H1 (cell line): ENCODE measurements around the gene DGCR8. TPM values are rescaled to one million over a fixed set of nuclear protein-coding genes. Genes with fewer than 3 reads are reported as not detected.

Experiments
- CTCF ChIA-PET: fragments of 300-600 bp; sonication (Branson Sonifier 250); formaldehyde crosslinking; loops from one replicate; lab custom pipeline; 2021; ENCODE audit not compliant: partially characterized antibody; lab: Charles Lee
- POLR2A ChIA-PET: fragments of 300-600 bp; sonication (Branson Sonifier 250); formaldehyde crosslinking; loops from one replicate; lab custom pipeline; 2021; ENCODE audit warnings: inconsistent platforms; ENCODE audit not compliant: partially characterized antibody; lab: Charles Lee
- DNase-seq, 2 experiments: peaks; one replicate each; pipeline versions ENCODE4 v3.0.0 to v3.0.0-alpha.2; 2010 to 2022; ENCODE audit warnings: low spot score in 2 of 2, low read depth in 1 of 2, mixed read lengths in 1 of 2
- FAIRE-seq: peaks from 2 replicates; lab custom pipeline; 2011; peaks lifted over from hg19 to GRCh38; lab: Jason Lieb, UNC
- H2AFZ ChIP-seq: 2 replicates; pipeline ENCODE4 v1.8.1; 2012; ENCODE audit warnings: low read length, inconsistent platforms
- H2AK5ac ChIP-seq: 2 replicates; pipeline ENCODE4 v1.6.1; 2013; ENCODE audit warnings: low read depth, low read length
- H2BK120ac ChIP-seq: replicated peaks from 2 replicates; pipeline ENCODE3; 2013; ENCODE audit warnings: low read depth, low read length, inconsistent platforms
- H2BK12ac ChIP-seq: 2 replicates; pipeline ENCODE4 v1.6.1; 2013; ENCODE audit warnings: low read depth, low read length
- H2BK15ac ChIP-seq: 2 replicates; pipeline ENCODE4 v1.6.1; 2013; ENCODE audit warnings: low read length
- H2BK20ac ChIP-seq: 2 replicates; pipeline ENCODE4 v1.6.1; 2013; ENCODE audit warnings: low read length
- H2BK5ac ChIP-seq: 2 replicates; pipeline ENCODE4 v1.6.1; 2013; ENCODE audit warnings: low read depth, low read length
- H3K14ac ChIP-seq: 2 replicates; pipeline ENCODE4 v1.6.1; 2013; ENCODE audit warnings: inconsistent platforms; ENCODE audit not compliant: insufficient read length
- H3K18ac ChIP-seq: 2 replicates; pipeline ENCODE4 v1.6.1; 2013; ENCODE audit warnings: low read length; ENCODE audit errors: extremely low read depth
- H3K23ac ChIP-seq: 2 replicates; pipeline ENCODE4 v1.6.1; 2013; ENCODE audit warnings: inconsistent platforms; ENCODE audit not compliant: insufficient read length
- H3K23me2 ChIP-seq: 2 replicates; pipeline ENCODE4 v1.6.1; 2013; ENCODE audit warnings: low read depth, low read length
- H3K27ac ChIP-seq: 2 replicates; pipeline ENCODE4 v1.6.1; 2011; ENCODE audit warnings: low read depth, low read length, inconsistent platforms
- H3K27me3 ChIP-seq, 4 experiments: replicated peaks in 1 of 4; 1 replicate in 1 of 4; 2 replicates in 3 of 4; pipeline versions ENCODE4 v1.6.1 to v1.8.1; 2011 to 2013; ENCODE audit warnings: low read length in 3 of 4, mild to moderate bottlenecking in 3 of 4, inconsistent platforms in 2 of 4, mixed read lengths in 2 of 4, moderate library complexity in 1 of 4; ENCODE audit not compliant: control insufficient read depth in 3 of 4, insufficient read depth in 3 of 4; ENCODE audit errors: extremely low read depth in 1 of 4
- H3K36me3 ChIP-seq, 4 experiments: 2 replicates each; pipeline versions ENCODE4 v1.6.1 to v1.8.1; 2011 to 2013; ENCODE audit warnings: mild to moderate bottlenecking in 4 of 4, low read length in 3 of 4, moderate library complexity in 2 of 4, control low read depth in 1 of 4, inconsistent platforms in 1 of 4; ENCODE audit not compliant: insufficient read depth in 4 of 4, control insufficient read depth in 2 of 4
- H3K4ac ChIP-seq: replicated peaks from 2 replicates; pipeline ENCODE3; 2013; ENCODE audit warnings: low read length, low read depth, mixed read lengths, inconsistent platforms; ENCODE audit not compliant: insufficient read length
- H3K4me1 ChIP-seq, 4 experiments: replicated peaks in 1 of 4; 1 replicate in 1 of 4; 2 replicates in 3 of 4; pipeline versions ENCODE4 v1.6.1 to v1.8.1; 2011 to 2013; ENCODE audit warnings: low read length in 3 of 4, inconsistent platforms in 2 of 4, mixed read lengths in 1 of 4; ENCODE audit not compliant: insufficient read depth in 4 of 4, control insufficient read depth in 3 of 4
- H3K4me2 ChIP-seq, 2 experiments: 2 replicates each; pipeline versions ENCODE4 v1.6.1 to v1.8.1; 2011 to 2013; ENCODE audit warnings: low read depth in 2 of 2, low read length in 2 of 2, control low read depth in 1 of 2, inconsistent platforms in 1 of 2, mild to moderate bottlenecking in 1 of 2; ENCODE audit not compliant: insufficient read depth in 1 of 2
- H3K4me3 ChIP-seq, 4 experiments: fragments of 200-600, 300-600 bp in 1 of 4; sonication (generic), shearing (Covaris generic), sonication (Bioruptor Twin) in 1 of 4; 2 replicates each; pipeline versions ENCODE4 v1.5.1 to v1.8.1; 2011 to 2016; ENCODE audit warnings: low read length in 4 of 4, low read depth in 3 of 4, control low read depth in 2 of 4, inconsistent platforms in 2 of 4, mild to moderate bottlenecking in 2 of 4, mixed read lengths in 1 of 4, moderate library complexity in 1 of 4; ENCODE audit not compliant: insufficient read depth in 2 of 4; ENCODE audit errors: extremely low read depth in 1 of 4
- H3K56ac ChIP-seq: replicated peaks from 2 replicates; pipeline ENCODE3; 2013; ENCODE audit warnings: low read depth, mild to moderate bottlenecking, mixed read lengths, low read length, inconsistent platforms; ENCODE audit not compliant: insufficient read length
- H3K79me1 ChIP-seq: 2 replicates; pipeline ENCODE4 v1.6.1; 2013; ENCODE audit warnings: low read depth, low read length, control low read depth
- H3K79me2 ChIP-seq, 2 experiments: 2 replicates each; pipeline versions ENCODE4 v1.6.1 to v1.8.1; 2012 to 2013; ENCODE audit warnings: low read length in 2 of 2, mild to moderate bottlenecking in 2 of 2, inconsistent platforms in 1 of 2; ENCODE audit not compliant: insufficient read depth in 2 of 2, control insufficient read depth in 1 of 2
- H3K9ac ChIP-seq, 4 experiments: replicated peaks in 1 of 4; 1 replicate in 1 of 4; 2 replicates in 3 of 4; pipeline versions ENCODE4 v1.6.1 to v1.8.1; 2011 to 2013; ENCODE audit warnings: low read depth in 3 of 4, low read length in 3 of 4, control low read depth in 2 of 4, mild to moderate bottlenecking in 2 of 4, moderate library complexity in 2 of 4, inconsistent platforms in 1 of 4; ENCODE audit errors: extremely low read depth in 1 of 4
- H3K9me3 ChIP-seq, 2 experiments: 2 replicates each; pipeline versions ENCODE4 v1.6.1 to v1.8.1; 2012 to 2013; ENCODE audit warnings: mild to moderate bottlenecking in 2 of 2, moderate library complexity in 2 of 2, control low read depth in 1 of 2, inconsistent platforms in 1 of 2, low read depth in 1 of 2, low read length in 1 of 2, mixed read lengths in 1 of 2; ENCODE audit not compliant: insufficient read depth in 2 of 2
- H4K20me1 ChIP-seq, 2 experiments: replicated peaks in 1 of 2; 2 replicates each; pipeline versions ENCODE3 to v1.8.1; 2011 to 2013; ENCODE audit warnings: inconsistent platforms in 2 of 2, low read length in 2 of 2, mild to moderate bottlenecking in 1 of 2; ENCODE audit not compliant: insufficient read depth in 2 of 2, control insufficient read depth in 1 of 2
- H4K5ac ChIP-seq: 2 replicates; pipeline ENCODE4 v1.6.1; 2013; ENCODE audit warnings: low read length, low read depth, mixed read lengths, inconsistent platforms; ENCODE audit not compliant: insufficient read length
- H4K8ac ChIP-seq: 2 replicates; pipeline ENCODE4 v1.8.0; 2013; ENCODE audit warnings: mild to moderate bottlenecking, moderate library complexity, low read length, inconsistent platforms; ENCODE audit not compliant: insufficient read depth; ENCODE audit errors: extremely low read depth
- H4K91ac ChIP-seq: replicated peaks from 2 replicates; pipeline ENCODE3; 2013; ENCODE audit warnings: low read length, mixed read lengths, inconsistent platforms; ENCODE audit not compliant: insufficient read length
- ASH2L ChIP-seq: fragments of 200-600, 300-600 bp; sonication (generic); IDR thresholded peaks from one replicate; pipeline ENCODE4 v1.7.1; 2017; ENCODE audit warnings: low read length
- BCL11A ChIP-seq, 2 experiments: IDR thresholded peaks; one replicate each; pipeline ENCODE4 v1.6.1; 2011; ENCODE audit warnings: low read depth in 2 of 2, low read length in 2 of 2, mild to moderate bottlenecking in 2 of 2
- CEBPB ChIP-seq: IDR thresholded peaks from 2 replicates; pipeline ENCODE4 v1.6.1; 2012; ENCODE audit warnings: low read depth, low read length
- CHD2 ChIP-seq: IDR thresholded peaks from 2 replicates; pipeline ENCODE4 v1.6.1; 2012; ENCODE audit warnings: low read length, improper control_type of control experiment
- CTCF ChIP-seq, 3 experiments: IDR thresholded peaks; 1 replicate in 2 of 3; 2 replicates in 1 of 3; pipeline versions ENCODE4 v1.5.1 to v1.6.1; 2011; ENCODE audit warnings: low read length in 3 of 3, mild to moderate bottlenecking in 3 of 3, inconsistent platforms in 2 of 3, low read depth in 1 of 3, moderate library complexity in 1 of 3; ENCODE audit not compliant: insufficient read depth in 1 of 3; ENCODE audit errors: control extremely low read depth in 1 of 3
- HDAC2 ChIP-seq, 2 experiments: fragments of 300-600 bp in 1 of 2; sonication (generic) in 1 of 2; IDR thresholded peaks; 2 replicates each; pipeline ENCODE4 v1.6.1; 2011 to 2012; ENCODE audit warnings: low read depth in 2 of 2, low read length in 2 of 2, mild to moderate bottlenecking in 2 of 2, moderate library complexity in 2 of 2, borderline replicate concordance in 1 of 2, inconsistent platforms in 1 of 2
- JUN ChIP-seq: IDR thresholded peaks from 2 replicates; pipeline ENCODE4 v1.6.1; 2011; ENCODE audit warnings: low read depth, mild to moderate bottlenecking, improper control_type of control experiment, low read length
- SP1 ChIP-seq: IDR thresholded peaks from 2 replicates; pipeline ENCODE4 v1.6.1; 2011; ENCODE audit warnings: low read depth, low read length
- TBP ChIP-seq: IDR thresholded peaks from 2 replicates; pipeline ENCODE4 v1.6.1; 2011; ENCODE audit warnings: low read depth, low read length, improper control_type of control experiment
- WGBS, 2 experiments: shearing (Covaris generic) in 1 of 2; methylation state at CpG; one replicate each; pipeline versions ENCODE4 v1.1.6 to v1.1.7; 2013 to 2015; ENCODE audit warnings: low lambda C conversion rate in 2 of 2, mixed read lengths in 2 of 2, inconsistent platforms in 1 of 2, low coverage in 1 of 2, missing lambda C conversion rate in 1 of 2; ENCODE audit not compliant: insufficient replicate concordance in 2 of 2, insufficient coverage in 1 of 2, insufficient read length in 1 of 2; ENCODE audit errors: extremely low coverage in 1 of 2, missing lambda C conversion rate in 1 of 2; 5-methylcytosine and 5-hydroxymethylcytosine counted together
- polyA plus RNA-seq, 7 experiments: library from polyadenylated mRNA; depleted of rRNA in 3 of 7; stranded (reverse) in 5 of 7; unstranded in 2 of 7; fragments of >200 nt in 5 of 7; fragments of 200-250 nt in 2 of 7; gene quantifications; 1 replicate in 5 of 7; 2 replicates in 1 of 7; 4 replicates in 1 of 7; pipeline versions ENCODE4 v1.2.1 to v1.2.3, GENCODE V29; 2011 to 2013; ENCODE audit warnings: missing spikeins in 2 of 7, mixed read lengths in 2 of 7
- total RNA-seq: library from RNA; stranded (reverse); fragmentation: NEBNext Ultra II Directional; extraction: Animal tissue kit (Norgen Biotek cat#: 25700); gene quantifications from 2 replicates; pipeline ENCODE4 v1.2.1, GENCODE V29; 2021

Gene DGCR8
- total and polyA plus RNA-seq, 2 of the 8 experiments (the other 6 are each of a cell fraction or from before 2014, with no cell fraction given) = 23.7 to 43.7 TPM

- no peak overlapping the region for H3K14ac ChIP-seq
- H3K79me2 ChIP-seq = peaks cover 0 to 19% of the 10 kb centered on the region in 2 experiments; a peak in 3 of 4 replicates
- H3K4me2 ChIP-seq = no peak overlapping the region
- CTCF ChIA-PET = interaction anchor here (1.0 to 2.5 kb wide), 4 partner anchors 16 to 883 kb away, joined by 3 to 13 read pairs (median 8); no protein-coding TSS in a partner anchor
- H2AK5ac ChIP-seq = no peak overlapping the region
- 0 out of 8 replicates have a peak, but pooled peaks cover 0 to 4% (median 0%) of the 10 kb centered on the region in 4 experiments for H3K36me3 ChIP-seq
- H2BK15ac ChIP-seq = no peak overlapping the region
- no peak overlapping the region; the same call in 1 of the 2 replicates for H4K8ac ChIP-seq
- no peak overlapping the region for H3K56ac ChIP-seq
- peaks cover 21% of the 10 kb centered on the region for H3K79me1 ChIP-seq
- DNase-seq (no peak), FAIRE-seq (no peak)
- H2AFZ ChIP-seq = no peak overlapping the region
- H2BK5ac ChIP-seq = no peak overlapping the region; the same call in 1 of the 2 replicates
- H3K18ac ChIP-seq = no peak overlapping the region
- no peak overlapping the region for H3K4ac ChIP-seq
- no peak overlapping the region for H3K23ac ChIP-seq
- H3K23me2 ChIP-seq = no peaks in the 10 kb centered on the region
- no peak overlapping the region for H3K9ac ChIP-seq
- H3K4me3 ChIP-seq = no peak overlapping the region
- H3K9me3 ChIP-seq = no peaks in the 10 kb centered on the region
- H4K5ac ChIP-seq = no peak overlapping the region
- H3K4me1 ChIP-seq = 0 out of 7 replicates have a peak, but pooled peaks cover 0 to under 1% (median 0%) of the 10 kb centered on the region in 4 experiments
- no peaks in the 10 kb centered on the region for H3K27me3 ChIP-seq
- no peak overlapping the region for H2BK120ac ChIP-seq
- 92% methylated on average over 26 of the region's 26 CpGs; no CpG with 5 or more reads in 1 of the 2 experiments for WGBS, 2 experiments
- POLR2A ChIA-PET = interaction anchor here (0.6 to 10.1 kb wide), 5 partner anchors 11 to 1200 kb away, joined by 3 to 104 read pairs (median 4); partner anchors contain the start of gene TRMT2A
- H3K27ac ChIP-seq = no peak overlapping the region
- H4K91ac ChIP-seq = no peak overlapping the region
- no peak overlapping the region for H2BK20ac ChIP-seq
- no peak overlapping the region for H2BK12ac ChIP-seq
- H4K20me1 ChIP-seq = peaks cover 15 to 35% of the 10 kb centered on the region in 2 experiments
- TF ChIP-seq CHD2 (no peak), TBP (no peak), BCL11A (IDR thresholded peaks at IDR 0.05; ENCODE audit: low read depth in 2 of 2, low read length in 2 of 2) (no peak), SP1 (no peak), CTCF (IDR thresholded peaks at IDR 0.05; ENCODE audit: control extremely low read depth in 1 of 3, insufficient read depth in 1 of 3, low read depth in 1 of 3, low read length in 3 of 3) (no peak), ASH2L (no peak), HDAC2 (IDR thresholded peaks at IDR 0.05; ENCODE audit: borderline replicate concordance in 1 of 2, low read depth in 2 of 2, low read length in 2 of 2) (no peak), CEBPB (no peak), JUN (no peak)
Observed at GRCh38 chr22:20137671-20138416, 57.8 kb downstream of the DGCR8 start.
